B cell (primary cell): ENCODE measurements around the gene HBM. TPM values are rescaled to one million over a fixed set of nuclear protein-coding genes. Genes with fewer than 3 reads are reported as not detected.

ENCODE experiments used
- ATAC-seq: fragments of 200-7000 bp; cut with Tn5 transposase; one replicate; pipeline ENCODE4 v1.10.0; 2021; ENCODE audit warnings: low read depth, mild to moderate bottlenecking, moderate number of reproducible peaks, moderate library complexity
- CTCF ChIA-PET: fragments of 350-600 bp; sonication (Branson Sonifier 250); formaldehyde crosslinking; loops from one replicate; lab custom pipeline; 2021; ENCODE audit warnings: antibody characterized with exemption, inconsistent platforms; lab: Charles Lee
- POLR2A ChIA-PET: fragments of 350-600 bp; sonication (Branson Sonifier 250); formaldehyde crosslinking; loops from one replicate; lab custom pipeline; 2021; ENCODE audit warnings: antibody characterized with exemption; lab: Charles Lee
- DNase-seq: peaks from one replicate; pipeline ENCODE4 v3.0.0; 2013
- H2AFZ ChIP-seq: 2 replicates; pipeline ENCODE4 v1.6.1; 2012; ENCODE audit warnings: mild to moderate bottlenecking, low read depth, low read length; ENCODE audit not compliant: insufficient read depth, poor library complexity, severe bottlenecking
- H3K27ac ChIP-seq, 2 donors: 1 replicate in 1 of 2; 2 replicates in 1 of 2; pipeline ENCODE4 v1.5.1; 2012 to 2013; ENCODE audit warnings: low read length in 2 of 2, mild to moderate bottlenecking in 2 of 2, moderate library complexity in 1 of 2
- H3K27me3 ChIP-seq, 4 experiments: fragments of 200-600 bp in 1 of 4; sonication (generic) in 1 of 4; replicated peaks in 1 of 4; 1 replicate in 2 of 4; 2 replicates in 2 of 4; pipeline versions ENCODE4 v1.6.1 to v1.7.0; 2013 to 2016; ENCODE audit warnings: low read length in 3 of 4, mild to moderate bottlenecking in 2 of 4, mixed read lengths in 1 of 4, moderate library complexity in 1 of 4; ENCODE audit not compliant: insufficient read depth in 4 of 4, control insufficient read depth in 3 of 4; ENCODE audit errors: control extremely low read depth in 1 of 4
- H3K36me3 ChIP-seq, 2 experiments: replicated peaks in 1 of 2; 1 replicate in 1 of 2; 2 replicates in 1 of 2; pipeline versions ENCODE4 v1.6.1 to v1.7.1; 2013; ENCODE audit warnings: low read length in 1 of 2; ENCODE audit not compliant: insufficient read depth in 2 of 2, control insufficient read depth in 1 of 2; ENCODE audit errors: control extremely low read depth in 1 of 2, extremely low read depth in 1 of 2
- H3K4me1 ChIP-seq, 2 donors: fragments of 200-600 bp in 1 of 2; sonication (generic) in 1 of 2; 1 replicate in 1 of 2; 2 replicates in 1 of 2; pipeline versions ENCODE4 v1.5.1 to v1.6.1; 2013 to 2017; ENCODE audit warnings: low read length in 2 of 2; ENCODE audit not compliant: control insufficient read depth in 2 of 2, insufficient read depth in 2 of 2
- H3K4me2 ChIP-seq: replicated peaks from 2 replicates; pipeline ENCODE3; 2012; ENCODE audit warnings: mild to moderate bottlenecking, low read depth, low read length; ENCODE audit not compliant: poor library complexity, severe bottlenecking
- H3K4me3 ChIP-seq, 5 experiments: fragments of 200-600 bp in 1 of 5; sonication (generic) in 1 of 5; 1 replicate in 3 of 5; 2 replicates in 2 of 5; pipeline versions ENCODE4 v1.5.1 to v1.7.0; 2011 to 2016; ENCODE audit warnings: low read length in 4 of 5, mild to moderate bottlenecking in 4 of 5, low read depth in 2 of 5, control low read depth in 1 of 5, moderate library complexity in 1 of 5; ENCODE audit not compliant: insufficient read depth in 1 of 5; ENCODE audit errors: control extremely low read depth in 1 of 5, extremely low read depth in 1 of 5
- H3K79me2 ChIP-seq: fragments of 200-600 bp; sonication (generic); one replicate; pipeline ENCODE4 v1.6.0; 2016; ENCODE audit warnings: low read length; ENCODE audit not compliant: control insufficient read depth, insufficient read depth
- H3K9ac ChIP-seq: fragments of 200-600 bp; sonication (generic); 2 replicates; pipeline ENCODE4 v1.6.1; 2017; ENCODE audit warnings: mild to moderate bottlenecking, low read length, moderate library complexity
- H3K9me3 ChIP-seq, 3 donors: one replicate each; pipeline versions ENCODE4 v1.6.1 to v1.7.1; 2013; ENCODE audit warnings: low read length in 2 of 3; ENCODE audit not compliant: control insufficient read depth in 2 of 3, insufficient read depth in 1 of 3; ENCODE audit errors: control extremely low read depth in 1 of 3
- H4K20me1 ChIP-seq: 2 replicates; pipeline ENCODE4 v1.6.0; 2012; ENCODE audit warnings: mild to moderate bottlenecking, low read length; ENCODE audit not compliant: insufficient read depth, control insufficient read depth, poor library complexity, severe bottlenecking
- H3K27ac Mint-ChIP-seq: one replicate; pipeline ENCODE4 v1.8.0; 2021; ENCODE audit warnings: mixed read lengths
- H3K27me3 Mint-ChIP-seq: one replicate; pipeline ENCODE4 v1.8.0; 2021; ENCODE audit warnings: mixed read lengths
- H3K4me1 Mint-ChIP-seq: one replicate; pipeline ENCODE4 v1.8.0; 2021; ENCODE audit warnings: mixed read lengths
- H3K4me3 Mint-ChIP-seq: one replicate; pipeline ENCODE4 v1.8.0; 2021; ENCODE audit warnings: mixed read lengths
- H3K9me3 Mint-ChIP-seq: one replicate; pipeline ENCODE4 v1.8.0; 2022; ENCODE audit warnings: mixed read lengths; ENCODE audit not compliant: insufficient read depth
- EZH2 ChIP-seq: IDR thresholded peaks from 2 replicates; pipeline ENCODE4 v1.6.1; 2012; ENCODE audit warnings: borderline replicate concordance, low read depth, mild to moderate bottlenecking, moderate library complexity, low read length; ENCODE audit not compliant: insufficient read depth, poor library complexity, severe bottlenecking
- WGBS: methylation state at CpG from one replicate; pipeline ENCODE4 v1.1.5; 2013; ENCODE audit warnings: missing lambda C conversion rate; ENCODE audit not compliant: insufficient coverage; 5-methylcytosine and 5-hydroxymethylcytosine counted together
- intact Hi-C: fragments of 100-400 bp; cut with micrococcal nuclease; formaldehyde crosslinking; loops from one replicate; pipeline ENCODE4 v1.10.0; 2022
- polyA plus RNA-seq: library from polyadenylated mRNA; depleted of rRNA; stranded (reverse); fragments of >200 nt; gene quantifications from 2 replicates; pipeline ENCODE4 v1.2.3, GENCODE V29; 2012
- total RNA-seq, 2 donors: library from RNA; stranded (reverse); fragments of 120-200 nt in 1 of 2; gene quantifications; 1 replicate in 1 of 2; 2 replicates in 1 of 2; pipeline versions ENCODE4 v1.2.3 to v1.2.4, GENCODE V29; 2013 to 2022
- TF ChIP-seq, protein P1 (sequence below): fragments of 200-600 bp; IDR thresholded peaks from one replicate; pipeline ENCODE4 v1.8.0; 2022; ENCODE audit warnings: antibody characterized with exemption, mild to moderate bottlenecking

HBM gene
- total and polyA plus RNA-seq, 2 donors (not counting 1 experiment from before 2014, with no cell fraction given) = 0.64 TPM; not detected in 1

DNA sequence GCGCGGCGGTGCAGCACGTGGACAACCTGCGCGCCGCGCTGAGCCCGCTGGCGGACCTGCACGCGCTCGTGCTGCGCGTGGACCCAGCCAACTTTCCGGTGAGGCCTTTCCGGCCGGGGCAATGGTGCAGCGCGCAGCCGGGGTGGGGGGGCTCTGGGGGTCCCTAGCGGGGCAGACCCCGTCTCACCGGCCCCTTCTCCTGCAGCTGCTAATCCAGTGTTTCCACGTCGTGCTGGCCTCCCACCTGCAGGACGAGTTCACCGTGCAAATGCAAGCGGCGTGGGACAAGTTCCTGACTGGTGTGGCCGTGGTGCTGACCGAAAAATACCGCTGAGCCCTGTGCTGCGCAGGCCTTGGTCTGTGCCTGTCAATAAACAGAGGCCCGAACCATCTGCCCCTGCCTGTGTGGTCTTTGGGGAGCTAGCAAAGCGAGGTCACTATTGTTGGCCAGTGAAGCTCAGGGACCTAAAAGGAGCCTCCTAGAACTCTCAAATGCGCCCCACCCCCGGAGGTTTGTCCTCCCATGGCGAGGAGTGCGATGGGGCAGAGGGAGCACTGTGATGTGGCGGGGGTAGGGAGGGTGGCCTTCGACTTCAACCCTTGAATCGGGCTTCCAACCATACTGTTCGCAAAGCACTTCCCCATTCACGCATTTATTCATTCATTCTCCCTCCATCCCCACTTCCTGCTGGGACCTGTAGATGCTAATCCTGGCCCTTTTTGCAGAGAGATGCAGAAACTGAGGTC is 770 bp downstream of the HBM start:
- Histone ChIP-seq H3K79me2 (no peaks in the 10 kb centered on the region), H3K9ac (no peak overlapping the region), H3K4me3 (peak overlapping the region in 1 of 5 experiments; percentile 32), H3K36me3 (no peaks in the 10 kb centered on the region), H3K4me2 (peak overlapping the region; percentile 78), H3K27me3 (peaks cover 0 to 59% (median 21%) of the 10 kb centered on the region in 4 experiments), H4K20me1 (no peaks in the 10 kb centered on the region), H3K27ac (no peak overlapping the region), H3K9me3 (peaks cover 0 to 13% (median 0%) of the 10 kb centered on the region in 3 donors), H2AFZ (no peak overlapping the region), H3K4me1 (peaks cover 18 to 23% of the 10 kb centered on the region in 2 donors)
- H3K9me3 Mint-ChIP-seq = no peaks in the 10 kb centered on the region
- TF ChIP-seq, protein P1, sequence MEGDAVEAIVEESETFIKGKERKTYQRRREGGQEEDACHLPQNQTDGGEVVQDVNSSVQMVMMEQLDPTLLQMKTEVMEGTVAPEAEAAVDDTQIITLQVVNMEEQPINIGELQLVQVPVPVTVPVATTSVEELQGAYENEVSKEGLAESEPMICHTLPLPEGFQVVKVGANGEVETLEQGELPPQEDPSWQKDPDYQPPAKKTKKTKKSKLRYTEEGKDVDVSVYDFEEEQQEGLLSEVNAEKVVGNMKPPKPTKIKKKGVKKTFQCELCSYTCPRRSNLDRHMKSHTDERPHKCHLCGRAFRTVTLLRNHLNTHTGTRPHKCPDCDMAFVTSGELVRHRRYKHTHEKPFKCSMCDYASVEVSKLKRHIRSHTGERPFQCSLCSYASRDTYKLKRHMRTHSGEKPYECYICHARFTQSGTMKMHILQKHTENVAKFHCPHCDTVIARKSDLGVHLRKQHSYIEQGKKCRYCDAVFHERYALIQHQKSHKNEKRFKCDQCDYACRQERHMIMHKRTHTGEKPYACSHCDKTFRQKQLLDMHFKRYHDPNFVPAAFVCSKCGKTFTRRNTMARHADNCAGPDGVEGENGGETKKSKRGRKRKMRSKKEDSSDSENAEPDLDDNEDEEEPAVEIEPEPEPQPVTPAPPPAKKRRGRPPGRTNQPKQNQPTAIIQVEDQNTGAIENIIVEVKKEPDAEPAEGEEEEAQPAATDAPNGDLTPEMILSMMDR = no peak
- no peak for TF ChIP-seq EZH2
- 6% methylated on average over 39 of the region's 45 CpGs for WGBS
- ATAC-seq = no peak
- H3K4me1 Mint-ChIP-seq = peaks cover 15% of the 10 kb centered on the region
- ChIA-PET CTCF (no interaction called here), POLR2A (interaction anchor here (0.7 kb wide), 1 partner anchor 29 kb away, joined by 3 read pairs; no protein-coding TSS in a partner anchor)
- peak overlapping the region; percentile 59 for H3K4me3 Mint-ChIP-seq
- H3K27me3 Mint-ChIP-seq = peaks cover 45% of the 10 kb centered on the region
- intact Hi-C loops = no loop called here
- no peak overlapping the region for H3K27ac Mint-ChIP-seq
- DNase-seq = no peak

DNA sequence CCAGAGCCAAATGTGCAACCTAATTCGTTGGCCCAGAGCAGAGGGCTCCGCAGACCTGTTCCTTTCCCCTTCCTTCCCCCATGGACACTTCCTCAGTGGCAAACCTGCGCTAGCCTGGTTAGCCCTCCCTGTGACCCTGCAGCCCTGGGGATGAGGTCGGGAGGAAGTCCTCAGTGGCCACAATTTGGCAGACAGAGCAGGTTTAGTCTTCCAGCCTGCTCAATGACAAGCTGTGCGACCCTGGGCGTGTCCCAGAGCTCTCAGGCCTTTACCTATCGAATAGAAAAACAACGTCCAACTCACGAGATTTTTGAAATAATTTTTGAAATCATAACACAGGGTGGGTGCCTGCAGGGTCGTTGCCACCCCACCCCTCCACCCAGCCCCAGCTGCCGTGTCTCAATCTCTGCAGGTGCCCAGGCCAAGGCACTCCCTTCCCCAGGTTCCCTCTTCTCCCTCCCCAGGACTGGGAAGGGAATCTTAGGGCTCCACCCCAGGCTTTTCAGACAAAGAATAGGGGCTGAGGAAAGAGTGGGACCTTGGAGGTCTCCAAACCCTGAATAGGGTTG is 1.4 kb downstream of the HBM start:
- CTCF ChIA-PET = no interaction called here
- POLR2A ChIA-PET = no interaction called here

More for the DNA sequence above, 1.4 kb downstream of the HBM start:
- DNase-seq (no peak), ATAC-seq (no peak)
- TF ChIP-seq EZH2 = no peak
- TF ChIP-seq, protein P1 = no peak
- Histone ChIP-seq H2AFZ (no peak overlapping the region), H3K36me3 (no peaks in the 10 kb centered on the region), H3K4me1 (peaks cover 18 to 23% of the 10 kb centered on the region in 2 donors), H3K9ac (no peak overlapping the region), H3K27me3 (peaks cover 0 to 61% (median 21%) of the 10 kb centered on the region in 4 experiments), H3K79me2 (no peaks in the 10 kb centered on the region), H3K27ac (no peak overlapping the region), H3K9me3 (peaks cover 0 to 13% (median 0%) of the 10 kb centered on the region in 3 donors), H4K20me1 (no peaks in the 10 kb centered on the region), H3K4me3 (no peak overlapping the region), H3K4me2 (no peak overlapping the region)
- H3K27me3 Mint-ChIP-seq = peaks cover 45% of the 10 kb centered on the region
- intact Hi-C loops = no loop called here
- H3K9me3 Mint-ChIP-seq = no peaks in the 10 kb centered on the region
- no peak overlapping the region for H3K27ac Mint-ChIP-seq
- H3K4me3 Mint-ChIP-seq = peak overlapping the region; percentile 59
- H3K4me1 Mint-ChIP-seq = peaks cover 18% of the 10 kb centered on the region
- WGBS = 17% methylated on average over 7 of the region's 11 CpGs
